Neural cell (in vitro differentiated cells): ENCODE results near the gene PPP2R5E. TPM values are rescaled to one million over a fixed set of nuclear protein-coding genes. Genes with fewer than 3 reads are reported as not detected.

Source experiments
- H2AFZ ChIP-seq: fragments of 200-600, 300-800 bp; sonication (generic), shearing (Covaris generic); 2 replicates; pipeline ENCODE4 v1.6.0; 2014; ENCODE audit warnings: low read depth, mild to moderate bottlenecking, antibody characterized with exemption, low read length, moderate library complexity
- H3F3A ChIP-seq: fragments of 200-600 bp; shearing (Covaris generic); 2 replicates; pipeline ENCODE4 v1.6.1; 2016; ENCODE audit warnings: mild to moderate bottlenecking, moderate library complexity, mixed read lengths, antibody characterized with exemption, low read length; ENCODE audit not compliant: insufficient read depth, poor library complexity, severe bottlenecking
- H3K27ac ChIP-seq: fragments of 200-600, 300-800 bp; sonication (generic), shearing (Covaris generic); 2 replicates; pipeline ENCODE4 v1.5.1; 2014; ENCODE audit warnings: mild to moderate bottlenecking, low read length, moderate library complexity
- H3K27me3 ChIP-seq: fragments of 300-800, 200-600 bp; sonication (generic), shearing (Covaris generic); 2 replicates; pipeline ENCODE4 v1.6.0; 2014; ENCODE audit warnings: mild to moderate bottlenecking, low read depth, low read length, moderate library complexity; ENCODE audit not compliant: insufficient read depth
- H3K36me3 ChIP-seq: fragments of 300-800, 200-600 bp; sonication (generic), shearing (Covaris generic); 2 replicates; pipeline ENCODE4 v1.5.1; 2014; ENCODE audit warnings: mild to moderate bottlenecking, antibody characterized with exemption, low read length, moderate library complexity; ENCODE audit not compliant: insufficient read depth
- H3K4me2 ChIP-seq: fragments of 300-800, 200-600 bp; sonication (generic), shearing (Covaris generic); 2 replicates; pipeline ENCODE4 v1.6.0; 2014; ENCODE audit warnings: mild to moderate bottlenecking, low read length
- H3K4me3 ChIP-seq: fragments of 300-800, 200-600 bp; sonication (generic), shearing (Covaris generic); 2 replicates; pipeline ENCODE4 v1.5.1; 2014; ENCODE audit warnings: mild to moderate bottlenecking, low read length, moderate library complexity
- H3K79me2 ChIP-seq: fragments of 200-600 bp; shearing (Covaris generic); replicated peaks from 2 replicates; pipeline ENCODE4 v1.6.0; 2014; ENCODE audit warnings: mild to moderate bottlenecking, low read length, moderate library complexity; ENCODE audit not compliant: insufficient read depth
- H3K9ac ChIP-seq: fragments of 300-800, 200-600 bp; sonication (generic), shearing (Covaris generic); 2 replicates; pipeline ENCODE4 v1.6.1; 2016; ENCODE audit warnings: mild to moderate bottlenecking, low read length, mixed read lengths
- H3K9me2 ChIP-seq: fragments of 200-600 bp; shearing (Covaris generic); 2 replicates; pipeline ENCODE4 v1.6.1; 2016; ENCODE audit warnings: mild to moderate bottlenecking, low read length, mixed read lengths; ENCODE audit not compliant: insufficient read depth
- H3K9me3 ChIP-seq: fragments of 200-600, 300-800 bp; sonication (generic), shearing (Covaris generic); 2 replicates; pipeline ENCODE4 v1.6.1; 2016; ENCODE audit warnings: mild to moderate bottlenecking, mixed run types, low read length, moderate library complexity, mixed read lengths
- H4K20me1 ChIP-seq: fragments of 200-600 bp; shearing (Covaris generic); 2 replicates; pipeline ENCODE4 v1.6.1; 2016; ENCODE audit warnings: mild to moderate bottlenecking, mixed run types; ENCODE audit not compliant: insufficient read depth
- EP300 ChIP-seq: fragments of 450-650 bp; conservative IDR thresholded peaks from 2 replicates; pipeline ENCODE4 v1.6.1; 2014; ENCODE audit warnings: antibody characterized with exemption, mild to moderate bottlenecking, moderate library complexity; ENCODE audit not compliant: poor library complexity, severe bottlenecking
- EZH2 ChIP-seq: fragments of 200-600, 300-800 bp; shearing (Covaris generic), sonication (generic); IDR thresholded peaks from 2 replicates; pipeline ENCODE4 v1.6.1; 2014; ENCODE audit warnings: antibody characterized with exemption, low read length, borderline replicate concordance, mild to moderate bottlenecking; ENCODE audit not compliant: insufficient read depth, poor library complexity, severe bottlenecking
- MXI1 ChIP-seq: fragments of 450-650 bp; conservative IDR thresholded peaks from 2 replicates; pipeline ENCODE4 v1.6.1; 2014; ENCODE audit warnings: antibody characterized with exemption, mild to moderate bottlenecking; ENCODE audit not compliant: poor library complexity, severe bottlenecking
- POLR2AphosphoS5 ChIP-seq: IDR thresholded peaks from 2 replicates; pipeline ENCODE4 v1.6.1; 2012
- RAD21 ChIP-seq: fragments of 450-650 bp; conservative IDR thresholded peaks from 2 replicates; pipeline ENCODE4 v1.6.1; 2014; ENCODE audit warnings: antibody characterized with exemption, mild to moderate bottlenecking, moderate library complexity
- SMC3 ChIP-seq: fragments of 450-650 bp; conservative IDR thresholded peaks from 2 replicates; pipeline ENCODE4 v1.6.1; 2014; ENCODE audit warnings: antibody characterized with exemption, mild to moderate bottlenecking, moderate library complexity; ENCODE audit not compliant: poor library complexity
- TAF1 ChIP-seq: IDR thresholded peaks from 2 replicates; pipeline ENCODE4 v1.6.1; 2012; ENCODE audit warnings: low read depth
- polyA plus RNA-seq: library from polyadenylated mRNA; depleted of rRNA; stranded (reverse); fragments of >200 nt; gene quantifications from 2 replicates; pipeline ENCODE4 v1.2.3, GENCODE V29; 2014
- TF ChIP-seq, protein P1 (sequence below): fragments of 450-650 bp; IDR thresholded peaks from 2 replicates; pipeline ENCODE4 v1.5.1; 2014; ENCODE audit warnings: antibody characterized with exemption, mild to moderate bottlenecking, moderate library complexity; ENCODE audit not compliant: poor library complexity, severe bottlenecking
- TF ChIP-seq, protein P2 (sequence below): IDR thresholded peaks from 2 replicates; pipeline ENCODE4 v1.6.1; 2012; ENCODE audit warnings: borderline replicate concordance

The PPP2R5E gene
- polyA plus RNA-seq, 1 donor from 2014 or later: 26.7 TPM

DNA sequence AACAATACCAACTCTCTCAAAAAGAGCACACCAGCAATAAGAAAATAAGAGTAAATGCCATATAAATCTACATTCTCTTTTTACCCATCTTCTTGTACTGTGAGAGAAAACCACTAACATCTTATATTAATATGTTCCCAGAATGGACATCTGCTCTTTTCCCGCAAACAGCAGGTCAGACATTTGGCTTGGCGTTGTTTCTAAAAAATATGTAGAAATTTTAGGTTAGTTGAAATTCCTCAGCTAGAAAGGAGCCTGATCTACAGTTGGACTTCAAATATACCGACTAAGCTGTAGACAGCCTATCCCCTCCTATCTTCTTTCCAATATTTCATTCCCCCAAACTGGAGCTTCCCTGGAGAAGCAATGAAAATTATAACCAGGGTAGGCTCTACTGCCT lies 88.7 kb downstream of the PPP2R5E start:
- Histone ChIP-seq H3K9ac (no peak overlapping the region), H4K20me1 (no peaks in the 10 kb centered on the region), H3F3A (no peaks in the 10 kb centered on the region), H3K9me2 (no peaks in the 10 kb centered on the region), H3K79me2 (peaks cover 44% of the 10 kb centered on the region), H3K4me2 (no peak overlapping the region), H2AFZ (no peak overlapping the region), H3K27me3 (no peaks in the 10 kb centered on the region), H3K4me3 (no peak overlapping the region), H3K36me3 (no peaks in the 10 kb centered on the region), H3K27ac (no peak overlapping the region), H3K9me3 (no peaks in the 10 kb centered on the region)
- no peak for TF ChIP-seq EZH2
- no peak for TF ChIP-seq SMC3
- no peak for TF ChIP-seq EP300
- TF ChIP-seq, protein P1, sequence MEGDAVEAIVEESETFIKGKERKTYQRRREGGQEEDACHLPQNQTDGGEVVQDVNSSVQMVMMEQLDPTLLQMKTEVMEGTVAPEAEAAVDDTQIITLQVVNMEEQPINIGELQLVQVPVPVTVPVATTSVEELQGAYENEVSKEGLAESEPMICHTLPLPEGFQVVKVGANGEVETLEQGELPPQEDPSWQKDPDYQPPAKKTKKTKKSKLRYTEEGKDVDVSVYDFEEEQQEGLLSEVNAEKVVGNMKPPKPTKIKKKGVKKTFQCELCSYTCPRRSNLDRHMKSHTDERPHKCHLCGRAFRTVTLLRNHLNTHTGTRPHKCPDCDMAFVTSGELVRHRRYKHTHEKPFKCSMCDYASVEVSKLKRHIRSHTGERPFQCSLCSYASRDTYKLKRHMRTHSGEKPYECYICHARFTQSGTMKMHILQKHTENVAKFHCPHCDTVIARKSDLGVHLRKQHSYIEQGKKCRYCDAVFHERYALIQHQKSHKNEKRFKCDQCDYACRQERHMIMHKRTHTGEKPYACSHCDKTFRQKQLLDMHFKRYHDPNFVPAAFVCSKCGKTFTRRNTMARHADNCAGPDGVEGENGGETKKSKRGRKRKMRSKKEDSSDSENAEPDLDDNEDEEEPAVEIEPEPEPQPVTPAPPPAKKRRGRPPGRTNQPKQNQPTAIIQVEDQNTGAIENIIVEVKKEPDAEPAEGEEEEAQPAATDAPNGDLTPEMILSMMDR: no peak
- no peak for TF ChIP-seq TAF1
- TF ChIP-seq, protein P2, sequence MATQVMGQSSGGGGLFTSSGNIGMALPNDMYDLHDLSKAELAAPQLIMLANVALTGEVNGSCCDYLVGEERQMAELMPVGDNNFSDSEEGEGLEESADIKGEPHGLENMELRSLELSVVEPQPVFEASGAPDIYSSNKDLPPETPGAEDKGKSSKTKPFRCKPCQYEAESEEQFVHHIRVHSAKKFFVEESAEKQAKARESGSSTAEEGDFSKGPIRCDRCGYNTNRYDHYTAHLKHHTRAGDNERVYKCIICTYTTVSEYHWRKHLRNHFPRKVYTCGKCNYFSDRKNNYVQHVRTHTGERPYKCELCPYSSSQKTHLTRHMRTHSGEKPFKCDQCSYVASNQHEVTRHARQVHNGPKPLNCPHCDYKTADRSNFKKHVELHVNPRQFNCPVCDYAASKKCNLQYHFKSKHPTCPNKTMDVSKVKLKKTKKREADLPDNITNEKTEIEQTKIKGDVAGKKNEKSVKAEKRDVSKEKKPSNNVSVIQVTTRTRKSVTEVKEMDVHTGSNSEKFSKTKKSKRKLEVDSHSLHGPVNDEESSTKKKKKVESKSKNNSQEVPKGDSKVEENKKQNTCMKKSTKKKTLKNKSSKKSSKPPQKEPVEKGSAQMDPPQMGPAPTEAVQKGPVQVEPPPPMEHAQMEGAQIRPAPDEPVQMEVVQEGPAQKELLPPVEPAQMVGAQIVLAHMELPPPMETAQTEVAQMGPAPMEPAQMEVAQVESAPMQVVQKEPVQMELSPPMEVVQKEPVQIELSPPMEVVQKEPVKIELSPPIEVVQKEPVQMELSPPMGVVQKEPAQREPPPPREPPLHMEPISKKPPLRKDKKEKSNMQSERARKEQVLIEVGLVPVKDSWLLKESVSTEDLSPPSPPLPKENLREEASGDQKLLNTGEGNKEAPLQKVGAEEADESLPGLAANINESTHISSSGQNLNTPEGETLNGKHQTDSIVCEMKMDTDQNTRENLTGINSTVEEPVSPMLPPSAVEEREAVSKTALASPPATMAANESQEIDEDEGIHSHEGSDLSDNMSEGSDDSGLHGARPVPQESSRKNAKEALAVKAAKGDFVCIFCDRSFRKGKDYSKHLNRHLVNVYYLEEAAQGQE: no peak
- TF ChIP-seq POLR2AphosphoS5: no peak
- TF ChIP-seq RAD21: no peak
- no peak for TF ChIP-seq MXI1

DNA sequence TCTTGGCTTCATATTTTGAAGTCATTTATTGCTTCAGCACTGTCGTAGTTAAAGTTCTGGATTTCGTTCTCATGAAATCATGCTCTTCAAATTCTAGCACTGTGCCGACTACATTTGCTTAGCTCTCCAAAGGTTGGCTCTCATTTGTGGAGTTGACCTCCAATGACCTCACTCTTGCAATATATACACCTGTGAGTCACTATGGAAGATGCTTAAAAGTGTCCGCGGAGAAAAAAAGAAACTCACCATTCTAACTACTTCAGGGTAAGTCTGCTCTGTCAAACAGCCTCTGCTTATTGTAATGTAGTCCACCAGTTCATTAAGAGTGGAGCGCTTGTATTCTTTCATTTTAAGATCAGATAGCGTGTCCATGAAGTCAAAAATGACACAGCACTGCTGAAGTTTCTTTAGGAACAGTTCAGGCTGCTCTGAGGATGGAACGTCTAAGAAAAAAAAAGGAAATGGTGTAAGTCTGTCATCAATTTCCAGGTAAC lies 89.7 kb downstream of the PPP2R5E start:
- Histone ChIP-seq H3F3A (no peaks in the 10 kb centered on the region), H2AFZ (no peak overlapping the region), H3K27ac (no peak overlapping the region), H3K9me3 (no peaks in the 10 kb centered on the region), H3K27me3 (no peaks in the 10 kb centered on the region), H3K9me2 (no peaks in the 10 kb centered on the region), H3K9ac (no peak overlapping the region), H3K36me3 (no peaks in the 10 kb centered on the region), H4K20me1 (no peaks in the 10 kb centered on the region), H3K4me2 (no peak overlapping the region), H3K79me2 (peaks cover 51% of the 10 kb centered on the region), H3K4me3 (no peak overlapping the region)
- TF ChIP-seq, protein P1: no peak
- TF ChIP-seq EZH2 (no peak), TAF1 (no peak), POLR2AphosphoS5 (no peak), MXI1 (no peak), RAD21 (no peak), SMC3 (no peak), EP300 (no peak)
- TF ChIP-seq, protein P2: no peak
